Measurements from ENCODE around the gene CCDC61.

GRCh38 chr19:45960595-45961235 is 34.6 kb upstream of the CCDC61 start:
- TF ChIP-seq CTCF (IDR thresholded peaks at IDR 0.05; ENCODE audit: low read depth, low read length) (no peak), EZH2phosphoT487 (IDR thresholded peaks at IDR 0.05; ENCODE audit: low read depth) (no peak)

Measured in OCI-LY3 (cell line).